HepG2 (cell line): ENCODE data around the gene SMARCD1. TPM values are rescaled to one million over a fixed set of nuclear protein-coding genes. Genes with fewer than 3 reads are reported as not detected.
A peak's percentile ranks its signal among the peaks of the same experiment; 100 is the strongest.

Experiments used
- CREBL2 ChIP-seq: sonication (generic); formaldehyde crosslinking; IDR thresholded peaks from 2 replicates; pipeline ENCODE4 v1.8.1; 2023; ENCODE audit warnings: missing genetic modification reagents, mild to moderate bottlenecking, borderline replicate concordance
- HOXA9 ChIP-seq: sonication (generic); formaldehyde crosslinking; IDR thresholded peaks from 2 replicates; pipeline ENCODE4 v1.8.1; 2022; ENCODE audit warnings: missing genetic modification reagents, mild to moderate bottlenecking, moderate library complexity, borderline replicate concordance
- LBX2 ChIP-seq: sonication (generic); formaldehyde crosslinking; IDR thresholded peaks from 2 replicates; pipeline ENCODE4 v1.5.0; 2020; ENCODE audit warnings: missing genetic modification reagents, mild to moderate bottlenecking, borderline replicate concordance
- NFE2L2 ChIP-seq: fragments of 150-350 bp; IDR thresholded peaks from 2 replicates; pipeline ENCODE4 v1.6.1; 2014; ENCODE audit warnings: low read length
- RARA ChIP-seq: IDR thresholded peaks from 2 replicates; pipeline ENCODE4 v1.6.1; 2016; ENCODE audit warnings: missing genetic modification reagents, missing compliant biosample characterization
- RBM22 ChIP-seq: fragments of 200-400 bp; formaldehyde crosslinking; optimal IDR thresholded peaks from 2 replicates; pipeline ENCODE3; 2017; ENCODE audit warnings: mild to moderate bottlenecking, low read length, moderate library complexity
- SMAD1 ChIP-seq: sonication (generic); formaldehyde crosslinking; IDR thresholded peaks from 2 replicates; pipeline ENCODE4 v1.4.0; 2020; ENCODE audit warnings: missing genetic modification reagents, low read depth, mild to moderate bottlenecking, borderline replicate concordance
- SNRNP70 ChIP-seq: fragments of 200-400 bp; formaldehyde crosslinking; IDR thresholded peaks from 2 replicates; pipeline ENCODE4 v1.6.1; 2017; ENCODE audit warnings: mild to moderate bottlenecking, low read depth, low read length, moderate library complexity
- TBX3 ChIP-seq: fragments of 450-650 bp; IDR thresholded peaks from 2 replicates; pipeline ENCODE4 v1.6.1; 2017; ENCODE audit warnings: antibody characterized with exemption, mild to moderate bottlenecking, inconsistent platforms, borderline replicate concordance
- U2AF1 ChIP-seq: fragments of 200-400 bp; formaldehyde crosslinking; optimal IDR thresholded peaks from 2 replicates; pipeline ENCODE3; 2017; ENCODE audit warnings: mild to moderate bottlenecking, low read depth, low read length
- ZHX2 ChIP-seq, 2 experiments: sonication (generic) in 1 of 2; formaldehyde crosslinking in 1 of 2; IDR thresholded peaks; 2 replicates each; pipeline versions ENCODE4 v1.6.1 to v1.9.0; 2014 to 2022; ENCODE audit warnings: antibody characterized with exemption in 1 of 2, borderline replicate concordance in 1 of 2, inconsistent platforms in 1 of 2, low read depth in 1 of 2, missing genetic modification reagents in 1 of 2
- ZIK1 ChIP-seq: sonication (generic); formaldehyde crosslinking; IDR thresholded peaks from 2 replicates; pipeline ENCODE4 v1.5.0; 2020; ENCODE audit warnings: mild to moderate bottlenecking, low read depth, missing genetic modification reagents, borderline replicate concordance
- ZNF253 ChIP-seq: sonication (generic); formaldehyde crosslinking; IDR thresholded peaks from 2 replicates; pipeline ENCODE4 v1.8.0; 2022; ENCODE audit warnings: mild to moderate bottlenecking, missing genetic modification reagents, borderline replicate concordance
- ZNF781 ChIP-seq: sonication (generic); formaldehyde crosslinking; IDR thresholded peaks from 2 replicates; pipeline ENCODE4 v1.5.1; 2020; ENCODE audit warnings: borderline replicate concordance, mild to moderate bottlenecking, missing genetic modification reagents; ENCODE audit errors: not compliant biosample characterization
- ZSCAN5A ChIP-seq: sonication (generic); formaldehyde crosslinking; IDR thresholded peaks from 2 replicates; pipeline ENCODE4 v1.8.0; 2022; ENCODE audit warnings: mild to moderate bottlenecking, missing genetic modification reagents, borderline replicate concordance
- ZUFSP ChIP-seq: sonication (generic); formaldehyde crosslinking; IDR thresholded peaks from 2 replicates; pipeline ENCODE4 v1.9.0; 2021; ENCODE audit warnings: missing genetic modification reagents, mild to moderate bottlenecking, borderline replicate concordance
- polyA plus RNA-seq, 8 experiments: library from polyadenylated mRNA; depleted of rRNA in 3 of 8; stranded (reverse) in 7 of 8; unstranded in 1 of 8; fragments of >200 nt; fragmentation: Illumina TruSeq in 4 of 8; extraction: Trizol in 4 of 8; gene quantifications; 2 replicates each; pipeline versions ENCODE4 v1.2.1 to v1.2.3, GENCODE V29; 2011 to 2016; ENCODE audit warnings: low read depth in 4 of 8, missing spikeins in 1 of 8, mixed read lengths in 1 of 8; ENCODE audit not compliant: insufficient read depth in 1 of 8
- total RNA-seq, 5 experiments: library from RNA; depleted of rRNA; stranded (reverse); fragments of >200 nt; fragmentation: Illumina TruSeq; extraction: Trizol; gene quantifications; 2 replicates each; pipeline ENCODE4 v1.2.3, GENCODE V29; 2016; ENCODE audit warnings: low read depth in 1 of 5

The SMARCD1 gene
- total and polyA plus RNA-seq, 2 of the 13 experiments (the other 11 are each of a cell fraction or from before 2014, with no cell fraction given), result 51.7 to 54.6 TPM

GRCh38 chr12:50111693-50112455, 26.7 kb downstream of the SMARCD1 start, which contains the start of gene COX14 (continued):
- TF ChIP-seq ZHX2 (IDR thresholded peaks at IDR 0.05; ENCODE audit: low read depth), result peak; percentile 56; the same call in 1 of the 2 replicates
- no peak for TF ChIP-seq ZHX2 (CRISPR knock-in tag; IDR thresholded peaks at IDR 0.05; ENCODE audit: borderline replicate concordance)
- TF ChIP-seq SMAD1 (CRISPR knock-in tag), result peak; percentile 69; the same call in 1 of the 2 replicates
- no peak for TF ChIP-seq RBM22
- TF ChIP-seq SNRNP70, result no peak
- TF ChIP-seq LBX2, result peak; percentile 85; the same call in 1 of the 2 replicates
- no peak for TF ChIP-seq NFE2L2
- peak; percentile 66; the same call in 1 of the 2 replicates for TF ChIP-seq ZSCAN5A
- TF ChIP-seq RARA (CRISPR knock-in tag), result no peak
- TF ChIP-seq HOXA9 (CRISPR knock-in tag), result no peak
- peak; percentile 81; the same call in 1 of the 2 replicates for TF ChIP-seq CREBL2 (CRISPR knock-in tag)
- TF ChIP-seq ZIK1 (CRISPR knock-in tag), result peak; percentile 94; the same call in 1 of the 2 replicates
- no peak for TF ChIP-seq U2AF1
- peak; percentile 83 for TF ChIP-seq TBX3
- TF ChIP-seq ZUFSP (CRISPR knock-in tag), result no peak
- TF ChIP-seq ZNF781 (CRISPR knock-in tag), result no peak
- TF ChIP-seq ZNF253 (CRISPR knock-in tag), result no peak
